ENCODE results near the gene SOWAHA.

SOWAHA gene

GRCh38 chr5:132812781-132813598 is at the start of gene SOWAHA:
TSS of gene SOWAHA (plus strand) at chr5:132813302. CDS start at chr5:132813622, 320 bp downstream.
- no peak for DNase-seq

GRCh38 chr5:132764051-132764450 is 49.1 kb upstream of the SOWAHA start:
- DNase-seq = no peak

- DNase-seq = no peak
Measured at GRCh38 chr5:132764671-132765238, 48.3 kb upstream of the SOWAHA start.

- DNase-seq = no peak
Measured at GRCh38 chr5:132765311-132766019, 47.6 kb upstream of the SOWAHA start.

GRCh38 chr5:132766020-132766805 is 46.9 kb upstream of the SOWAHA start:
- no peak for DNase-seq

- DNase-seq = no peak
Measured at GRCh38 chr5:132766806-132767055, 46.4 kb upstream of the SOWAHA start.

GRCh38 chr5:132767150-132767549 is 46.0 kb upstream of the SOWAHA start:
- no peak for DNase-seq

- DNase-seq = no peak
Measured at GRCh38 chr5:132768485-132768868, 44.6 kb upstream of the SOWAHA start.

GRCh38 chr5:132770476-132771159 is 42.5 kb upstream of the SOWAHA start:
- DNase-seq = no peak

- DNase-seq = peak; percentile 65
Measured at GRCh38 chr5:132771503-132771998, 41.6 kb upstream of the SOWAHA start.

- no peak for DNase-seq
Measured at GRCh38 chr5:132772291-132773070, 40.6 kb upstream of the SOWAHA start.

- no peak for DNase-seq
Measured at GRCh38 chr5:132773114-132773513, 40.0 kb upstream of the SOWAHA start.

GRCh38 chr5:132773601-132774355 is 39.3 kb upstream of the SOWAHA start:
- no peak for DNase-seq

GRCh38 chr5:132774406-132774805 is 38.7 kb upstream of the SOWAHA start:
- DNase-seq = no peak

GRCh38 chr5:132774896-132775295 is 38.2 kb upstream of the SOWAHA start:
- DNase-seq = no peak

- DNase-seq = no peak
Measured at GRCh38 chr5:132775476-132775961, 37.6 kb upstream of the SOWAHA start.

- peak; percentile 39 for DNase-seq
Measured at GRCh38 chr5:132776131-132776937, 36.8 kb upstream of the SOWAHA start.

- no peak for DNase-seq
Measured at GRCh38 chr5:132776938-132777208, 36.2 kb upstream of the SOWAHA start.

- peak; percentile 44 for DNase-seq
Measured at GRCh38 chr5:132777209-132778069, 35.7 kb upstream of the SOWAHA start, which contains the start of gene SEPTIN8. TSS of gene SEPTIN8 (minus strand) at chr5:132777239. CDS start at chr5:132777137, 102 bp downstream.
